Esophagus squamous epithelium (tissue), 4 donors: ENCODE results near the gene SCRN3.

Experiments used
- POLR2A ChIP-seq, 4 donors: fragments of 450-650 bp; IDR thresholded peaks; one replicate each; pipeline ENCODE4 v1.6.1; 2017; ENCODE audit warnings: antibody characterized with exemption in 4 of 4, mild to moderate bottlenecking in 4 of 4, moderate library complexity in 3 of 4
- TF ChIP-seq, protein P1 (sequence below), 6 experiments: fragments of 450-650 bp in 4 of 6; fragments of 200-600 bp in 2 of 6; sonication (generic) in 2 of 6; IDR thresholded peaks; one replicate each; pipeline ENCODE4 v1.5.1; 2016 to 2019; ENCODE audit warnings: antibody characterized with exemption in 6 of 6, mild to moderate bottlenecking in 4 of 6, moderate library complexity in 4 of 6

DNA sequence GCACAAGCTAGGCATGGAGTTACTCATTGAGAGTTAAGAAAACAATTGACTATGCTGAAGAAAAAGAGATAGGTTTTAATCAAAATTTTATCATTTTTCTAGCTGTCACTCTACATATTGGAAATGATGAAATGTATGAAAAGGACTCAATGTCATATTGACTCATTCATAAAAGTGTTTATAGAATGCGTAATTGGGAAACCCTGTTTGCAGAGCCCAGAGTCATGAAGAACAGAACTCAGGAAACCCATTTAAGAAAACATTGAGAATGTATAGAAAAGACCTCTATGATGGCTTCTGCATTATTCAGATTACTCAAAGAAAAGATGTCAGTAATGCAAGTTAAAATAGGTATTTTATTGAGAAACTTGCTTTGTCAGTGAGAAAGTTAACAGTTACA, 36.4 kb downstream of the SCRN3 start:
- TF ChIP-seq, protein P1, sequence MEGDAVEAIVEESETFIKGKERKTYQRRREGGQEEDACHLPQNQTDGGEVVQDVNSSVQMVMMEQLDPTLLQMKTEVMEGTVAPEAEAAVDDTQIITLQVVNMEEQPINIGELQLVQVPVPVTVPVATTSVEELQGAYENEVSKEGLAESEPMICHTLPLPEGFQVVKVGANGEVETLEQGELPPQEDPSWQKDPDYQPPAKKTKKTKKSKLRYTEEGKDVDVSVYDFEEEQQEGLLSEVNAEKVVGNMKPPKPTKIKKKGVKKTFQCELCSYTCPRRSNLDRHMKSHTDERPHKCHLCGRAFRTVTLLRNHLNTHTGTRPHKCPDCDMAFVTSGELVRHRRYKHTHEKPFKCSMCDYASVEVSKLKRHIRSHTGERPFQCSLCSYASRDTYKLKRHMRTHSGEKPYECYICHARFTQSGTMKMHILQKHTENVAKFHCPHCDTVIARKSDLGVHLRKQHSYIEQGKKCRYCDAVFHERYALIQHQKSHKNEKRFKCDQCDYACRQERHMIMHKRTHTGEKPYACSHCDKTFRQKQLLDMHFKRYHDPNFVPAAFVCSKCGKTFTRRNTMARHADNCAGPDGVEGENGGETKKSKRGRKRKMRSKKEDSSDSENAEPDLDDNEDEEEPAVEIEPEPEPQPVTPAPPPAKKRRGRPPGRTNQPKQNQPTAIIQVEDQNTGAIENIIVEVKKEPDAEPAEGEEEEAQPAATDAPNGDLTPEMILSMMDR (IDR thresholded peaks at IDR 0.05), result no peak
- TF ChIP-seq POLR2A (IDR thresholded peaks at IDR 0.05), result no peak
